ENCODE measurements around the gene CYP4F2. TPM values are rescaled to one million over a fixed set of nuclear protein-coding genes. Genes with fewer than 3 reads are reported as not detected.

CYP4F2 gene
- total and polyA plus RNA-seq, 10 of the 15 experiments (the other 5 are each of a cell fraction or from before 2014, with no cell fraction given), result 0.08 to 3.5 (median 0.63) TPM

DNA sequence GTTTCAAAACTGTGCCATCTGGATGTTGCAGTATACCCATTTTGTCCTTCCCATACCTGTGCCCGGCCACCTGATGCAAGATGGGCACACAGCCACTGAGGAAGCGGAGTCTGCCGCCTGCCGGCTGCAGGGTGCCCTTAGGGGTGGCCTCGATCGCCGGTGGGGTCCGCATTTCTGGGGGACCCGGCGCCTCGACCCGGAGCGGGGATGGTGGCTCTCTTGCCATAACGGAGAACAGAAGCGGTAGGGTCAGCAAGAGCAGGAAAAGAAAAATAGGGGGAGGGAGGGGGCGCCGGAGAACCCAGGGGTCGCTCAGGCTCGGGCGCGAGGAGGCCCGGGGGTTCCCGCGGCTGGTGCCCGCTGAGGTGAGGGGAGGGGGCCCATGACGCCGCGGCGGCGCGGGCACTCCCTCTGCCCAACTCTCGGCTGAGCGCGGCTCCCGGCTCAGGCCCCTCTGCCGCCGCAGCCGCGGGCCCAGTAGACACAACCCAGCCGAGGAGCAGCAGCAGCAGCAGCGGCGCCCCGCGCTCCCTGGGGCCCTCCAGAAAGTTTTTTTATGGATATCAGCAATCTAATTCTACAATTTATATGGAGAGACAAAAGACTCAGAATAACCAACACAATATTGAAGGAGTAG is 13.8 kb upstream of the CYP4F2 start:
- Histone ChIP-seq H3K4me3 (no peak overlapping the region), H3K9ac (ENCODE audit: control insufficient read depth, insufficient read depth, low read length) (no peak overlapping the region), H4K20me1 (ENCODE audit: control insufficient read depth, insufficient read depth) (no peaks in the 10 kb centered on the region), H3K9me3 (replicated peaks; ENCODE audit: control insufficient read depth, insufficient read depth, low read length) (no peaks in the 10 kb centered on the region; the same call in 2 of the 3 replicates), H3K4me1 (ENCODE audit: control insufficient read depth, insufficient read depth, low read length) (no peaks in the 10 kb centered on the region), H3K27me3 (replicated peaks in 1 of 2; ENCODE audit: control insufficient read depth in 2 of 2, insufficient read depth in 2 of 2, low read length in 1 of 2) (peaks cover 1 to 4% of the 10 kb centered on the region in 2 experiments; a peak in 3 of 4 replicates), H2AFZ (ENCODE audit: control insufficient read depth, low read depth, low read length) (no peak overlapping the region), H3K36me3 (ENCODE audit: control insufficient read depth in 2 of 2, insufficient read depth in 2 of 2, low read length in 1 of 2) (no peaks in the 10 kb centered on the region), H3K27ac (ENCODE audit: control insufficient read depth, insufficient read depth) (no peak overlapping the region), H3K79me2 (ENCODE audit: control insufficient read depth, insufficient read depth, low read length) (no peaks in the 10 kb centered on the region), H3K4me2 (ENCODE audit: control insufficient read depth, insufficient read depth) (no peak overlapping the region)
- DNase-seq (ENCODE audit: low read depth, low spot score), result no peak
- no TSS peak for BruUV-seq (replicated peaks)
- 23% methylated on average over 37 of the region's 44 CpGs for WGBS (ENCODE audit: insufficient coverage, insufficient replicate concordance, low lambda C conversion rate, missing lambda C conversion rate)
- TF ChIP-seq MEF2A (IDR thresholded peaks at IDR 0.05; ENCODE audit: insufficient read depth, low read depth, low read length) (no peak), CREM (IDR thresholded peaks at IDR 0.05; ENCODE audit: low read depth) (no peak), TARDBP (IDR thresholded peaks at IDR 0.05; ENCODE audit: borderline replicate concordance) (no peak), YY1 (IDR thresholded peaks at IDR 0.05; ENCODE audit: low read depth, low read length) (no peak), POU2F2 (IDR thresholded peaks at IDR 0.05; ENCODE audit: borderline replicate concordance, low read depth, low read length) (no peak), RBBP5 (conservative IDR thresholded peaks at IDR 0.05) (no peak), ZNF24 (IDR thresholded peaks at IDR 0.05) (no peak), BMI1 (IDR thresholded peaks at IDR 0.05; ENCODE audit: borderline replicate concordance) (no peak), MYB (IDR thresholded peaks at IDR 0.05; ENCODE audit: borderline replicate concordance, low read depth, low read length) (no peak), SMARCA5 (IDR thresholded peaks at IDR 0.05) (no peak)
- TF ChIP-seq, protein P1, sequence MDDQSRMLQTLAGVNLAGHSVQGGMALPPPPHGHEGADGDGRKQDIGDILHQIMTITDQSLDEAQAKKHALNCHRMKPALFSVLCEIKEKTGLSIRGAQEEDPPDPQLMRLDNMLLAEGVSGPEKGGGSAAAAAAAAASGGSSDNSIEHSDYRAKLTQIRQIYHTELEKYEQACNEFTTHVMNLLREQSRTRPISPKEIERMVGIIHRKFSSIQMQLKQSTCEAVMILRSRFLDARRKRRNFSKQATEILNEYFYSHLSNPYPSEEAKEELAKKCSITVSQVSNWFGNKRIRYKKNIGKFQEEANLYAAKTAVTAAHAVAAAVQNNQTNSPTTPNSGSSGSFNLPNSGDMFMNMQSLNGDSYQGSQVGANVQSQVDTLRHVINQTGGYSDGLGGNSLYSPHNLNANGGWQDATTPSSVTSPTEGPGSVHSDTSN (IDR thresholded peaks at IDR 0.05; ENCODE audit: insufficient replicate concordance, low read depth, low read length), result no peak
- POLR2A ChIA-PET, result interaction anchor here (0.6 kb wide), 1 partner anchor 272 kb away, joined by 4 read pairs; no protein-coding TSS in a partner anchor
- RAD21 ChIA-PET (ENCODE audit: unreplicated experiment), result no interaction called here
- SMC1A ChIA-PET (ENCODE audit: uncharacterized antibody, unreplicated experiment), result no interaction called here
- in situ Hi-C loops (cut with MboI), result no loop called here
- CTCF ChIA-PET, result no interaction called here
- intact Hi-C loops (cut with micrococcal nuclease; ENCODE audit: unreplicated experiment), result no loop called here
- FAIRE-seq, result no peak
- no peak for ATAC-seq

Measured in GM12878 (cell line).